ENCODE results near the gene KRTAP10-5. TPM values are rescaled to one million over a fixed set of nuclear protein-coding genes. Genes with fewer than 3 reads are reported as not detected.

The KRTAP10-5 gene
- polyA plus RNA-seq, 2 of the 4 experiments (the other 2 are of a cell fraction): not detected

GRCh38 chr21:44532712-44533111, 47.7 kb downstream of the KRTAP10-5 start:
- H3K27ac ChIP-seq: no peak overlapping the region
- no peak overlapping the region for H3K4me3 ChIP-seq
- WGBS (ENCODE audit: missing lambda C conversion rate): 78% methylated on average over 16 of the region's 16 CpGs
- H3K9me3 ChIP-seq: no peaks in the 10 kb centered on the region
- H3K4me1 ChIP-seq: no peaks in the 10 kb centered on the region
- POLR2A ChIA-PET: no interaction called here
- no peak for FAIRE-seq
- TF ChIP-seq CEBPB (IDR thresholded peaks at IDR 0.05) (no peak), RARB (CRISPR knock-in tag; IDR thresholded peaks at IDR 0.05) (no peak)
- TF ChIP-seq, protein P1, sequence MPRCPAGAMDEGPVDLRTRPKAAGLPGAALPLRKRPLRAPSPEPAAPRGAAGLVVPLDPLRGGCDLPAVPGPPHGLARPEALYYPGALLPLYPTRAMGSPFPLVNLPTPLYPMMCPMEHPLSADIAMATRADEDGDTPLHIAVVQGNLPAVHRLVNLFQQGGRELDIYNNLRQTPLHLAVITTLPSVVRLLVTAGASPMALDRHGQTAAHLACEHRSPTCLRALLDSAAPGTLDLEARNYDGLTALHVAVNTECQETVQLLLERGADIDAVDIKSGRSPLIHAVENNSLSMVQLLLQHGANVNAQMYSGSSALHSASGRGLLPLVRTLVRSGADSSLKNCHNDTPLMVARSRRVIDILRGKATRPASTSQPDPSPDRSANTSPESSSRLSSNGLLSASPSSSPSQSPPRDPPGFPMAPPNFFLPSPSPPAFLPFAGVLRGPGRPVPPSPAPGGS (IDR thresholded peaks at IDR 0.05): no peak
- no peak for DNase-seq (ENCODE audit: low read depth in 1 of 2, low spot score in 1 of 2)
- CTCF ChIA-PET: interaction anchor here (1.7 kb wide), 1 partner anchor 22 kb away, joined by 6 read pairs; no protein-coding TSS in a partner anchor
- ATAC-seq: no peak
- no peak overlapping the region for H3K4me2 ChIP-seq

DNA sequence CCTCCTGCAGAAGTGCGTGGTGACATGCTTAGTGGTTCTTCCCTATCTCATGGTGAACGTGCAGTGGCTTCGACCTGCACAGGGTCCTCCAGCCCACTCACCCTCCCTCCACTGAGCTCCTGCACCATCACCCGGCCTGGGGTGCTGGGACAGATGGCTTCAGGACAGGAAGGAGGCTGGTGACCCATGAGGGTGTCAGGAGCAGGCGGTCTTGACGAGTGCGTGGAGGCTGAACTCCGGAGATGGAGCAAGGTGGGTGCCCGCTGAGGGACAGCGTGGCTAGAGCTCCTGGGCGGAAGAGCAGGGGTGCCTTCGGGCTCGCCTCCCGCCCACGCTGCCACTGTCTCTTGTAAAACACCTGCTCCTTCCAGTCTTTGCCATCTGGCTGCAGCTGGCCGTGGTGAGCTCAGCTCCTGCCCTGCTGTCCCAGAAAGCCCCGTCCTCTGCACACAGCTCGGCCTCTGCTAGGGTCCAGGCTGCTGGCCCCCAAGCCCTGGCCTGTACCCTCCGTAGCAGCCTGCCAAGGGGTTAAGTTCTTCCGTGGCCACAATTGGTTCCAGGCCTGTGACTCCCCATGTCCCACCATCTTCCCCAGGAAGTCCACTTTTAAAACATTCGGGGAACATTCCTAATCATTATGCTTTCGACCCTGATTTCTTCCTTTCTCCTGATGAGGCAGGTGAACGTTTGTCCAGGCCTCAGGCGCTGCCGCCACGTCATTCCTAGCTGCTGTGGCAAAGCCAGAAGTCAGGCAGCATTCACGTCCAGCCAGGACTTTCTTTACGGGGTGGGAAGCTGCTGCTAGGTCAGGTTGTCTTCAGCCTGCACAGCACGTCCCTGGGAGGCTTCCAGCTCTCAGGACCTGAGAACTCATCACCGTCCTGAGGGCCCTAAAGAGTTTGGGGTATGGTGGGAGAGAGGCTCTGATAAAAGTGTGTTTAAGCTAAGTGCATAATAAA, 48.5 kb downstream of the KRTAP10-5 start:
- H3K4me3 ChIP-seq: no peak overlapping the region
- DNase-seq (ENCODE audit: low read depth in 1 of 2, low spot score in 1 of 2): no peak
- 55% methylated on average over 21 of the region's 30 CpGs for WGBS (ENCODE audit: missing lambda C conversion rate)
- H3K27ac ChIP-seq: no peak overlapping the region
- H3K9me3 ChIP-seq: no peaks in the 10 kb centered on the region
- ChIA-PET POLR2A (no interaction called here), CTCF (interaction anchor here (1.7 kb wide), 1 partner anchor 21 kb away, joined by 6 read pairs; no protein-coding TSS in a partner anchor)
- no peaks in the 10 kb centered on the region for H3K4me1 ChIP-seq
- ATAC-seq: no peak
- FAIRE-seq: no peak
- no peak for TF ChIP-seq ZC3H11A (IDR thresholded peaks at IDR 0.05)
- TF ChIP-seq EP300 (IDR thresholded peaks at IDR 0.05): no peak
- no peak overlapping the region for H3K4me2 ChIP-seq

DNA sequence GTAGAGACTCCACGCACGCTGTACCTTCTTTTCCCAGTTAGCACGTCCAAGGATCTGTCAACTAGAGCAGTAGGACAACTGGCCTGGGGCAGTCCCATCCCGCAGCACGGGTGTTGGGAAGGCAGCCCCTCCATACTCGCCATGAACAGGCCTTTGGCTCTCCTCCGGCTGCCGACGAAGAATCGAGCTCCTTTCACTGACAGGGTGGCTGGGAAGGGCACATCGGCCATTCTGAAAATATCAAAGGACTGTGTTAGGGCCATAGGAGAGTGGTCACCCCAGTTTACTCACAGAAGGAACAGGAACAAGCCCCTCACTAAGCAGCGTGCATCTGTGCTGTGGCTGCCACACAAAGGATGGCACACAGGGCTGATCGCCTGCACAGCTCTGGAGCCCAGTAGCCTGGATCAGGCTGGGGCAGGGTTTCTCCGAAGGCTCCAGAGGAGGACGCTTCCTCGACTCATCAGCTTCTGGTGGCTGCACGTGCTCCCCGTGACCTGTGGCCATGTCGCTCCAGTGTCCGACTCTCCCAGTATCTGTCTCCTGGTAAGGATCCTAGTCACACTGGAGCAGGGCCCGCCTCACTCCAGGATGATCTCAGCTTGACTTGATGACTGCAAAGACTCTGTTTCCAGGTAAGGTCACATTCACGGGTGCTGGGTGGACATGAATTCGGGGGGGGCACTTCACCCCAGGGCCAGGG, 49.4 kb downstream of the KRTAP10-5 start:
- ATAC-seq (no peak), FAIRE-seq (no peak), DNase-seq (ENCODE audit: low read depth in 1 of 2, low spot score in 1 of 2) (no peak)
- Histone ChIP-seq H3K27ac (no peak overlapping the region), H3K4me1 (no peaks in the 10 kb centered on the region), H3K4me3 (no peak overlapping the region), H3K9me3 (no peaks in the 10 kb centered on the region), H3K4me2 (no peak overlapping the region)
- POLR2A ChIA-PET: no interaction called here
- CTCF ChIA-PET: no interaction called here
- WGBS (ENCODE audit: missing lambda C conversion rate): 49% methylated on average over 15 of the region's 23 CpGs
- no peak for TF ChIP-seq MAX (IDR thresholded peaks at IDR 0.05)
- TF ChIP-seq NPAS2 (CRISPR knock-in tag; IDR thresholded peaks at IDR 0.05; ENCODE audit: borderline replicate concordance): no peak
- no peak for TF ChIP-seq CEBPB (IDR thresholded peaks at IDR 0.05)
- TF ChIP-seq BHLHE40 (IDR thresholded peaks at IDR 0.05; ENCODE audit: low read depth, low read length): no peak
- TF ChIP-seq, protein P2, sequence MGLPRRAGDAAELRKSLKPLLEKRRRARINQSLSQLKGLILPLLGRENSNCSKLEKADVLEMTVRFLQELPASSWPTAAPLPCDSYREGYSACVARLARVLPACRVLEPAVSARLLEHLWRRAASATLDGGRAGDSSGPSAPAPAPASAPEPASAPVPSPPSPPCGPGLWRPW (IDR thresholded peaks at IDR 0.05): no peak
- TF ChIP-seq, protein P1 (IDR thresholded peaks at IDR 0.05): no peak
- TF ChIP-seq ZC3H11A (IDR thresholded peaks at IDR 0.05): no peak
- TF ChIP-seq HDAC2 (IDR thresholded peaks at IDR 0.05): no peak
- TF ChIP-seq ESRRA (IDR thresholded peaks at IDR 0.05; ENCODE audit: borderline replicate concordance, low read length): no peak
- TF ChIP-seq ZSCAN20 (CRISPR knock-in tag; IDR thresholded peaks at IDR 0.05): no peak

DNA sequence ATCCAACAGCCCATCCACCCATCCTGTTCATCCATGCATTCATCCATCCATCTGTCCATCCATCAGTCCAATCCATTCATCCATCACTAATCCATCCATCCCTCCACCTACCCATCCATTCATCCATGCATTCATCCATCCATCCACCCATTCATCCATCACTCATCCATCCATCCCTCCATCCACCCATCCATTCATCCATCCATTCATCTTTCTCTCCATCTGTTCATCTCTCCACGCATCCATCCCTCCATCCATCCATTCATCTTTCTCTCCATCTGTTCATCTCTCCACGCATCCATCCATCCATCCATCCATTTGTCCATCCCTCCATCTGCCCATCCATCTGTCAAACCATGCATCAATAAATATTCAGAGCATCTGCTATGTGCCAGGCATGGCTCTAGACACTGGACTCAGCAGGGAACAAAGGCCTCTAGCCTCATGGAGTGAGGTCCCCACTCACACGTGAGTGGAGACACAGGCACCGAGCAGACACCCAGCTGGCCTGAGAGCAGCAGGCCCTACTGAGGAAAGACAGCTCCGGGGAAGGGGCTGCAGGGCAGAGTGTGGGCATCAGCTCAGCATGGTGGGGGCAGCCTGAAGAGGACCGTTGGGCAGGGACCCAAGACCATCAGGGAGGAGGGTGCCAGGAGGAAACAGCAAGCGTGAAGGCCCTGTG, 50.0 kb downstream of the KRTAP10-5 start:
- POLR2A ChIA-PET: no interaction called here
- DNase-seq (ENCODE audit: low read depth in 1 of 2, low spot score in 1 of 2) (no peak), ATAC-seq (no peak), FAIRE-seq (no peak)
- H3K4me2 ChIP-seq: no peak overlapping the region
- TF ChIP-seq EHF (CRISPR knock-in tag; IDR thresholded peaks at IDR 0.05) (no peak), MAFK (IDR thresholded peaks at IDR 0.05; ENCODE audit: partially characterized antibody) (no peak), HOXB5 (CRISPR knock-in tag; IDR thresholded peaks at IDR 0.05) (no peak)
- CTCF ChIA-PET: no interaction called here
- H3K27ac ChIP-seq: no peak overlapping the region
- 48% methylated on average over 5 of the region's 7 CpGs for WGBS (ENCODE audit: missing lambda C conversion rate)
- H3K4me1 ChIP-seq: no peaks in the 10 kb centered on the region
- no peak overlapping the region for H3K4me3 ChIP-seq
- H3K9me3 ChIP-seq: no peaks in the 10 kb centered on the region
